OCI-LY1 (cell line): Measurements from ENCODE around the gene ZDHHC14.

ENCODE experiments used
- H2AFZ ChIP-seq: fragments of 200-600 bp; sonication (generic), shearing (Covaris generic); 2 replicates; pipeline ENCODE4 v1.6.0; 2014; ENCODE audit warnings: antibody characterized with exemption, mild to moderate bottlenecking, low read length
- H3F3A ChIP-seq: fragments of 200-600 bp; sonication (generic), shearing (Covaris generic); 2 replicates; pipeline ENCODE4 v1.6.0; 2014; ENCODE audit warnings: mild to moderate bottlenecking, antibody characterized with exemption, low read length, moderate library complexity; ENCODE audit not compliant: insufficient read depth
- H3K27ac ChIP-seq: fragments of 200-600 bp; sonication (generic); 2 replicates; pipeline ENCODE4 v1.5.1; 2014; ENCODE audit warnings: low read length, mixed run types, mild to moderate bottlenecking, low read depth; ENCODE audit not compliant: poor library complexity, severe bottlenecking
- H3K27me3 ChIP-seq: fragments of 200-600 bp; sonication (generic); 2 replicates; pipeline ENCODE4 v1.6.0; 2014; ENCODE audit warnings: antibody characterized with exemption, mild to moderate bottlenecking, low read length, moderate library complexity; ENCODE audit not compliant: insufficient read depth
- H3K36me3 ChIP-seq: fragments of 200-600 bp; sonication (generic); 2 replicates; pipeline ENCODE4 v1.6.1; 2014; ENCODE audit warnings: mild to moderate bottlenecking, antibody characterized with exemption, low read length, moderate library complexity, mixed read lengths; ENCODE audit not compliant: insufficient read depth
- H3K4me1 ChIP-seq: fragments of 200-600 bp; sonication (generic); 2 replicates; pipeline ENCODE4 v1.5.1; 2014; ENCODE audit warnings: mild to moderate bottlenecking, low read length, moderate library complexity; ENCODE audit not compliant: insufficient read depth, severe bottlenecking
- H3K4me2 ChIP-seq: fragments of 200-600 bp; sonication (generic), shearing (Covaris generic); 2 replicates; pipeline ENCODE4 v1.6.1; 2014; ENCODE audit warnings: low read length
- H3K4me3 ChIP-seq: fragments of 200-600 bp; sonication (generic); 2 replicates; pipeline ENCODE4 v1.5.1; 2014; ENCODE audit warnings: low read length, low read depth, mild to moderate bottlenecking, mixed read lengths; ENCODE audit not compliant: poor library complexity, severe bottlenecking
- H3K79me2 ChIP-seq: fragments of 200-600 bp; shearing (Covaris generic); 2 replicates; pipeline ENCODE4 v1.6.1; 2016; ENCODE audit warnings: mixed run types, low read length, mixed read lengths; ENCODE audit not compliant: insufficient read depth
- H3K9ac ChIP-seq: fragments of 200-600 bp; sonication (generic), shearing (Covaris generic); 2 replicates; pipeline ENCODE4 v1.6.1; 2014; ENCODE audit warnings: mild to moderate bottlenecking, low read length, mixed read lengths
- H3K9me2 ChIP-seq: fragments of 200-600 bp; sonication (generic), shearing (Covaris generic); 2 replicates; pipeline ENCODE4 v1.6.1; 2014; ENCODE audit warnings: low read depth, mild to moderate bottlenecking, low read length, mixed read lengths
- H3K9me3 ChIP-seq: fragments of 200-600 bp; shearing (Covaris generic); 2 replicates; pipeline ENCODE4 v1.6.1; 2014; ENCODE audit warnings: low read length, mixed read lengths
- H4K20me1 ChIP-seq: fragments of 200-600 bp; sonication (generic), shearing (Covaris generic); 2 replicates; pipeline ENCODE4 v1.6.0; 2016; ENCODE audit warnings: mild to moderate bottlenecking, low read length; ENCODE audit not compliant: insufficient read depth
- CTCF ChIP-seq: fragments of 200-600 bp; sonication (generic), shearing (Covaris generic); IDR thresholded peaks from 2 replicates; pipeline ENCODE4 v1.5.1; 2017; ENCODE audit warnings: mild to moderate bottlenecking, antibody characterized with exemption, low read length, moderate library complexity, mixed read lengths
- EZH2 ChIP-seq: fragments of 200-600 bp; sonication (generic), shearing (Covaris generic); IDR thresholded peaks from 2 replicates; pipeline ENCODE4 v1.8.0; 2017; ENCODE audit warnings: borderline replicate concordance, mixed run types, mild to moderate bottlenecking, antibody characterized with exemption, low read length, moderate library complexity, mixed read lengths

ZDHHC14 gene

GRCh38 chr6:157563611-157564284, 182.8 kb downstream of the ZDHHC14 start:
- TF ChIP-seq EZH2 = no peak
- no peak for TF ChIP-seq CTCF
- Histone ChIP-seq H3K4me1 (no peaks in the 10 kb centered on the region), H3K9ac (no peak overlapping the region), H3K27ac (no peak overlapping the region), H3K36me3 (no peaks in the 10 kb centered on the region), H4K20me1 (no peaks in the 10 kb centered on the region), H3K9me2 (no peaks in the 10 kb centered on the region), H3K79me2 (no peaks in the 10 kb centered on the region), H3K9me3 (no peaks in the 10 kb centered on the region), H3K4me2 (no peak overlapping the region), H3K27me3 (no peaks in the 10 kb centered on the region), H3K4me3 (no peak overlapping the region), H3F3A (no peaks in the 10 kb centered on the region), H2AFZ (no peak overlapping the region)

- Histone ChIP-seq H3K4me3 (no peak overlapping the region), H3K9me2 (no peaks in the 10 kb centered on the region), H3F3A (no peaks in the 10 kb centered on the region), H3K27me3 (no peaks in the 10 kb centered on the region), H3K9me3 (no peaks in the 10 kb centered on the region), H3K4me2 (no peak overlapping the region), H3K4me1 (no peaks in the 10 kb centered on the region), H3K79me2 (no peaks in the 10 kb centered on the region), H4K20me1 (no peaks in the 10 kb centered on the region), H3K36me3 (no peaks in the 10 kb centered on the region), H3K27ac (no peak overlapping the region), H2AFZ (no peak overlapping the region), H3K9ac (no peak overlapping the region)
- TF ChIP-seq CTCF (no peak), EZH2 (no peak)
These were observed 187.7 kb downstream of the ZDHHC14 start for GRCh38 chr6:157568702-157569101.

- no peak overlapping the region for H2AFZ ChIP-seq
- H3K4me2 ChIP-seq = no peak overlapping the region
- H3K4me1 ChIP-seq = no peaks in the 10 kb centered on the region
- no peaks in the 10 kb centered on the region for H3K79me2 ChIP-seq
- H4K20me1 ChIP-seq = no peaks in the 10 kb centered on the region
- no peaks in the 10 kb centered on the region for H3K36me3 ChIP-seq
- H3K9me3 ChIP-seq = no peaks in the 10 kb centered on the region
- no peaks in the 10 kb centered on the region for H3F3A ChIP-seq
- no peak overlapping the region for H3K9ac ChIP-seq
- H3K27me3 ChIP-seq = no peaks in the 10 kb centered on the region
- no peak overlapping the region for H3K27ac ChIP-seq
- no peaks in the 10 kb centered on the region for H3K9me2 ChIP-seq
- H3K4me3 ChIP-seq = no peak overlapping the region
- TF ChIP-seq CTCF = no peak
- TF ChIP-seq EZH2 = no peak
These were observed 188.6 kb downstream of the ZDHHC14 start for GRCh38 chr6:157569543-157569942.
